HepG2 (cell line): ENCODE data around the gene PXMP4. TPM values are rescaled to one million over a fixed set of nuclear protein-coding genes. Genes with fewer than 3 reads are reported as not detected.

Experiments used
- ATAC-seq: fragments of 200-7000 bp; cut with Tn5 transposase; 3 replicates; pipeline ENCODE4 v1.9.1; 2020; ENCODE audit warnings: mild to moderate bottlenecking, moderate library complexity
- BruUV-seq: library from RNA; stranded (reverse); fragments of 400-500 nt; replicated peaks from 2 replicates; lab custom pipeline; 2021; lab: Mats Ljungman, UMichigan
- CTCF ChIA-PET: fragments of 300-600 bp; formaldehyde crosslinking; extraction: SDS; loops from one replicate; lab custom pipeline; 2021; ENCODE audit warnings: low total read pairs, inconsistent platforms, low intra/inter-chr PET ratio; lab: Yijun Ruan, JAX
- POLR2A ChIA-PET: fragments of 350-600 bp; sonication (Branson Sonifier 250); formaldehyde crosslinking; loops from one replicate; lab custom pipeline; 2020; ENCODE audit warnings: antibody characterized with exemption, inconsistent platforms; lab: Yijun Ruan, JAX
- DNase-seq: peaks from one replicate; pipeline ENCODE4 v3.0.0-alpha.2; 2015; ENCODE audit warnings: low spot score
- FAIRE-seq: peaks from 3 replicates; lab custom pipeline; 2011; peaks lifted over from hg19 to GRCh38; lab: Jason Lieb, UNC
- H2AFZ ChIP-seq: one replicate; pipeline ENCODE4 v1.6.1; 2011; ENCODE audit warnings: low read length, inconsistent platforms
- H3K27ac ChIP-seq: fragments of 300-600 bp; 3 replicates; pipeline ENCODE4 v1.8.0; 2011; ENCODE audit warnings: mixed run types, mild to moderate bottlenecking, mixed read lengths, low read length, inconsistent platforms; ENCODE audit not compliant: insufficient read depth; ENCODE audit errors: extremely low read length
- H3K27me3 ChIP-seq, 2 experiments: fragments of 200-600 bp in 1 of 2; 2 replicates in 1 of 2; 3 replicates in 1 of 2; pipeline versions ENCODE4 v1.6.0 to v1.8.0; 2011; ENCODE audit warnings: low read length in 2 of 2, mild to moderate bottlenecking in 2 of 2, moderate library complexity in 2 of 2, inconsistent platforms in 1 of 2; ENCODE audit not compliant: insufficient read depth in 2 of 2, control insufficient read depth in 1 of 2
- H3K36me3 ChIP-seq, 2 experiments: fragments of 200-600 bp in 1 of 2; replicated peaks in 1 of 2; 2 replicates in 1 of 2; 3 replicates in 1 of 2; pipeline versions ENCODE4 v1.5.1 to v1.8.0; 2011; ENCODE audit warnings: low read length in 2 of 2, inconsistent platforms in 1 of 2; ENCODE audit not compliant: insufficient read depth in 2 of 2, control insufficient read depth in 1 of 2
- H3K4me1 ChIP-seq: 2 replicates; pipeline ENCODE4 v1.5.1; 2012; ENCODE audit warnings: low read length, inconsistent platforms; ENCODE audit not compliant: insufficient read depth
- H3K4me2 ChIP-seq: 2 replicates; pipeline ENCODE4 v1.6.0; 2011; ENCODE audit warnings: low read depth, low read length, inconsistent platforms
- H3K4me3 ChIP-seq, 3 experiments: fragments of 200-600 bp in 1 of 3; sonication (generic), shearing (Covaris generic) in 1 of 3; replicated peaks in 1 of 3; 2 replicates each; pipeline ENCODE4 v1.5.1; 2011 to 2016; ENCODE audit warnings: low read length in 3 of 3, inconsistent platforms in 2 of 3, low read depth in 2 of 3, mild to moderate bottlenecking in 2 of 3, control low read depth in 1 of 3, mixed read lengths in 1 of 3; ENCODE audit not compliant: insufficient read depth in 1 of 3
- H3K79me2 ChIP-seq: one replicate; pipeline ENCODE4 v1.6.1; 2011; ENCODE audit warnings: low read length, inconsistent platforms; ENCODE audit not compliant: insufficient read depth
- H3K9ac ChIP-seq: 2 replicates; pipeline ENCODE4 v1.6.0; 2011; ENCODE audit warnings: mild to moderate bottlenecking, low read depth, low read length, inconsistent platforms; ENCODE audit not compliant: insufficient read depth
- H3K9me3 ChIP-seq: 2 replicates; pipeline ENCODE4 v1.5.1; 2012; ENCODE audit warnings: mild to moderate bottlenecking, low read length
- H4K20me1 ChIP-seq: 2 replicates; pipeline ENCODE4 v1.6.0; 2011; ENCODE audit warnings: inconsistent platforms, mild to moderate bottlenecking, low read length, moderate library complexity; ENCODE audit not compliant: insufficient read depth
- ARID3A ChIP-seq: IDR thresholded peaks from 2 replicates; pipeline ENCODE4 v1.6.1; 2012; ENCODE audit warnings: low read depth, low read length, improper control_type of control experiment
- ATF7 ChIP-seq, 2 experiments: fragments of 450-650 bp in 1 of 2; sonication (generic) in 1 of 2; formaldehyde crosslinking in 1 of 2; IDR thresholded peaks; 2 replicates each; pipeline versions ENCODE4 v1.4.0 to v1.6.1; 2016 to 2020; ENCODE audit warnings: antibody characterized with exemption in 1 of 2, mild to moderate bottlenecking in 1 of 2, missing genetic modification reagents in 1 of 2
- FOXA3 ChIP-seq: IDR thresholded peaks from 2 replicates; pipeline ENCODE4 v1.6.1; 2016; ENCODE audit warnings: missing genetic modification reagents, missing compliant biosample characterization
- MBNL3 ChIP-seq: fragments of 250-450 bp; sonication (Bioruptor Pico); conservative IDR thresholded peaks from 2 replicates; pipeline ENCODE4 v1.8.0; 2022; ENCODE audit warnings: mild to moderate bottlenecking, inconsistent platforms
- NONO ChIP-seq, 2 experiments: fragments of 450-650 bp in 1 of 2; sonication (generic) in 1 of 2; formaldehyde crosslinking in 1 of 2; IDR thresholded peaks in 1 of 2; conservative IDR thresholded peaks in 1 of 2; 2 replicates each; pipeline versions ENCODE4 v1.6.1 to v1.8.0; 2017 to 2022; ENCODE audit warnings: mild to moderate bottlenecking in 1 of 2, missing genetic modification reagents in 1 of 2, moderate library complexity in 1 of 2
- POGK ChIP-seq: sonication (generic); formaldehyde crosslinking; conservative IDR thresholded peaks from 2 replicates; pipeline ENCODE4 v1.8.0; 2022; ENCODE audit warnings: mild to moderate bottlenecking, moderate library complexity, missing genetic modification reagents
- SOX13 ChIP-seq, 3 experiments: fragments of 450-650 bp in 1 of 3; sonication (generic) in 1 of 3; formaldehyde crosslinking in 1 of 3; IDR thresholded peaks in 2 of 3; conservative IDR thresholded peaks in 1 of 3; 2 replicates each; pipeline versions ENCODE4 v1.5.0 to v1.6.1; 2016 to 2020; ENCODE audit warnings: antibody characterized with exemption in 1 of 3, mild to moderate bottlenecking in 1 of 3, missing compliant biosample characterization in 1 of 3, missing genetic modification reagents in 1 of 3, moderate library complexity in 1 of 3
- ZNF281 ChIP-seq: sonication (generic); formaldehyde crosslinking; IDR thresholded peaks from 2 replicates; pipeline ENCODE4 v1.4.0; 2020; ENCODE audit warnings: missing genetic modification reagents, borderline replicate concordance
- ZNF414 ChIP-seq: sonication (generic); formaldehyde crosslinking; IDR thresholded peaks from 2 replicates; pipeline ENCODE4 v1.5.0; 2020; ENCODE audit warnings: missing genetic modification reagents
- ZNF766 ChIP-seq: sonication (generic); formaldehyde crosslinking; IDR thresholded peaks from 2 replicates; pipeline ENCODE4 v1.5.0; 2020; ENCODE audit warnings: missing genetic modification reagents, borderline replicate concordance
- WGBS: methylation state at CpG from one replicate; pipeline ENCODE4 v1.1.6; 2017; ENCODE audit warnings: low lambda C conversion rate; 5-methylcytosine and 5-hydroxymethylcytosine counted together
- in situ Hi-C: cut with HindIII; loops from 2 replicates; pipeline ENCODE4 v1.10.0; 2017; ENCODE audit warnings: low pct_unique_long_range_greater_than_20kb; ENCODE audit not compliant: extremely low pct_ligation_motif_present
- intact Hi-C: fragments of 100-400 bp; cut with micrococcal nuclease; formaldehyde crosslinking; loops from one replicate; pipeline ENCODE4 v1.10.0; 2022; ENCODE audit not compliant: unreplicated experiment
- polyA plus RNA-seq, 8 experiments: library from polyadenylated mRNA; depleted of rRNA in 3 of 8; stranded (reverse) in 7 of 8; unstranded in 1 of 8; fragments of >200 nt; fragmentation: Illumina TruSeq in 4 of 8; extraction: Trizol in 4 of 8; gene quantifications; 2 replicates each; pipeline versions ENCODE4 v1.2.1 to v1.2.3, GENCODE V29; 2011 to 2016; ENCODE audit warnings: low read depth in 4 of 8, missing spikeins in 1 of 8, mixed read lengths in 1 of 8; ENCODE audit not compliant: insufficient read depth in 1 of 8
- total RNA-seq, 5 experiments: library from RNA; depleted of rRNA; stranded (reverse); fragments of >200 nt; fragmentation: Illumina TruSeq; extraction: Trizol; gene quantifications; 2 replicates each; pipeline ENCODE4 v1.2.3, GENCODE V29; 2016; ENCODE audit warnings: low read depth in 1 of 5

Gene PXMP4
- total and polyA plus RNA-seq, 2 of the 13 experiments (the other 11 are each of a cell fraction or from before 2014, with no cell fraction given) = not detected

- TF ChIP-seq ZNF281 = peak; percentile 11; the same call in 1 of the 2 replicates
Measured at GRCh38 chr20:33724439-33725094, 4.5 kb upstream of the PXMP4 start (continued).

- Histone ChIP-seq H3K9ac (no peak overlapping the region), H4K20me1 (no peaks in the 10 kb centered on the region), H3K36me3 (no peaks in the 10 kb centered on the region), H2AFZ (no peak overlapping the region), H3K4me1 (peaks cover 81% of the 10 kb centered on the region), H3K4me2 (peak overlapping the region; percentile 5), H3K9me3 (no peaks in the 10 kb centered on the region), H3K27ac (no peak overlapping the region), H3K79me2 (no peaks in the 10 kb centered on the region), H3K27me3 (no peaks in the 10 kb centered on the region), H3K4me3 (no peak overlapping the region)
- ATAC-seq = peak; percentile 42
- ChIA-PET CTCF (no interaction called here), POLR2A (interaction anchor here (3.2 kb wide), 1 partner anchor 11 kb away, joined by 12 read pairs; the partner anchor contains the start of gene ZNF341)
- FAIRE-seq = peak; percentile 4
- intact Hi-C loops = no loop called here
- 30% methylated on average over 11 of the region's 11 CpGs for WGBS
- peak; percentile 54 for DNase-seq
- in situ Hi-C loops = no loop called here
- BruUV-seq = no TSS peak
- TF ChIP-seq FOXA3 (CRISPR knock-in tag) (peak; percentile 47), POGK (CRISPR knock-in tag) (no peak), ZNF766 (CRISPR knock-in tag) (0 out of 2 replicates have a peak, but pooled peaks have one; percentile 4), ZNF414 (no peak), NONO (IDR thresholded peaks at IDR 0.05) (no peak), NONO (CRISPR knock-in tag; conservative IDR thresholded peaks at IDR 0.05) (0 out of 2 replicates have a peak, but pooled peaks have one; percentile 39), SOX13 (IDR thresholded peaks at IDR 0.05) (no peak), SOX13 (CRISPR knock-in tag; conservative IDR thresholded peaks at IDR 0.05 in 1 of 2, IDR thresholded peaks at IDR 0.05 in 1 of 2) (peak in 1 of 2 experiments; percentile 46; a peak in 2 of 4 replicates), ATF7 (IDR thresholded peaks at IDR 0.05) (peak; percentile 81), ATF7 (CRISPR knock-in tag; IDR thresholded peaks at IDR 0.05) (peak; percentile 27; the same call in 1 of the 2 replicates), MBNL3 (CRISPR knock-in tag) (no peak), ARID3A (0 out of 2 replicates have a peak, but pooled peaks have one; percentile 44)
Measured at GRCh38 chr20:33721391-33722140, 1.5 kb upstream of the PXMP4 start.
